NCI-H2107 treated with DMSO at 0.1 percent for 48 hours (cell line): ENCODE measurements around the gene ELMO1.

Experiments used
- DNase-seq: peaks from one replicate; lab custom pipeline; 2025; ENCODE audit not compliant: unreplicated experiment; lab: John Stamatoyannopoulos, UW

Gene ELMO1

GRCh38 chr7:37108615-37109014, 340.0 kb downstream of the ELMO1 start:
- no peak for DNase-seq

GRCh38 chr7:37107047-37107750, 341.5 kb downstream of the ELMO1 start:
- DNase-seq, result no peak

GRCh38 chr7:37105762-37106161, 342.9 kb downstream of the ELMO1 start:
- no peak for DNase-seq

GRCh38 chr7:37104822-37105518, 343.7 kb downstream of the ELMO1 start:
- no peak for DNase-seq

GRCh38 chr7:37102518-37103137, 346.0 kb downstream of the ELMO1 start:
- DNase-seq, result no peak

- no peak for DNase-seq
Measured at GRCh38 chr7:37100735-37101331, 347.8 kb downstream of the ELMO1 start.

- no peak for DNase-seq
Measured at GRCh38 chr7:37098762-37099161, 349.9 kb downstream of the ELMO1 start.

GRCh38 chr7:37097983-37098382, 350.7 kb downstream of the ELMO1 start:
- DNase-seq, result no peak

- no peak for DNase-seq
Measured at GRCh38 chr7:37097276-37097675, 351.4 kb downstream of the ELMO1 start.

GRCh38 chr7:37096341-37096740, 352.3 kb downstream of the ELMO1 start:
- no peak for DNase-seq

- DNase-seq, result no peak
Measured at GRCh38 chr7:37095122-37095521, 353.5 kb downstream of the ELMO1 start.

- no peak for DNase-seq
Measured at GRCh38 chr7:37093257-37093656, 355.4 kb downstream of the ELMO1 start.

- no peak for DNase-seq
Measured at GRCh38 chr7:37092548-37092947, 356.1 kb downstream of the ELMO1 start.

- DNase-seq, result no peak
Measured at GRCh38 chr7:37089972-37090371, 358.7 kb downstream of the ELMO1 start.

GRCh38 chr7:37085600-37085999, 363.1 kb downstream of the ELMO1 start:
- DNase-seq, result no peak

GRCh38 chr7:37084303-37084702, 364.4 kb downstream of the ELMO1 start:
- DNase-seq, result no peak

- DNase-seq, result no peak
Measured at GRCh38 chr7:37083311-37084096, 365.2 kb downstream of the ELMO1 start.

- no peak for DNase-seq
Measured at GRCh38 chr7:37081436-37081835, 367.2 kb downstream of the ELMO1 start.

GRCh38 chr7:37079420-37079819, 369.2 kb downstream of the ELMO1 start:
- no peak for DNase-seq

GRCh38 chr7:37076668-37077067, 372.0 kb downstream of the ELMO1 start:
- DNase-seq, result no peak

GRCh38 chr7:37074370-37074769, 374.3 kb downstream of the ELMO1 start:
- DNase-seq, result no peak
